A673 (cell line): ENCODE data around the gene ACSS2. TPM values are rescaled to one million over a fixed set of nuclear protein-coding genes. Genes with fewer than 3 reads are reported as not detected.

Experiments used
- BruUV-seq: library from RNA; stranded (reverse); fragments of 400-500 nt; replicated peaks from 2 replicates; lab custom pipeline; 2021; lab: Mats Ljungman, UMichigan
- CTCF ChIA-PET: fragments of 300-600 bp; sonication (Branson Sonifier 250); formaldehyde crosslinking; loops from one replicate; lab custom pipeline; 2022; ENCODE audit warnings: antibody characterized with exemption; lab: Charles Lee
- POLR2A ChIA-PET: fragments of 300-600 bp; sonication (Branson Sonifier 250); formaldehyde crosslinking; loops from one replicate; lab custom pipeline; 2022; ENCODE audit warnings: antibody characterized with exemption; ENCODE audit not compliant: low non-redundant PET; lab: Charles Lee
- DNase-seq: peaks from one replicate; pipeline ENCODE4 v3.0.0-alpha.2; 2015; ENCODE audit warnings: low spot score
- H3K27ac ChIP-seq: fragments of 200-600 bp; sonication (generic); 2 replicates; pipeline ENCODE4 v1.5.1; 2016; ENCODE audit warnings: mixed run types, low read depth, mild to moderate bottlenecking, mixed read lengths, antibody characterized with exemption, low read length; ENCODE audit not compliant: poor library complexity, severe bottlenecking
- H3K27me3 ChIP-seq: fragments of 200-600 bp; sonication (generic); replicated peaks from 2 replicates; pipeline ENCODE4 v1.6.1; 2017; ENCODE audit warnings: mixed run types, low read depth, mild to moderate bottlenecking, mixed read lengths, antibody characterized with exemption, low read length; ENCODE audit not compliant: insufficient read depth, poor library complexity
- H3K36me3 ChIP-seq: fragments of 200-600 bp; sonication (generic); 2 replicates; pipeline ENCODE4 v1.6.1; 2016; ENCODE audit warnings: mixed run types, mild to moderate bottlenecking, mixed read lengths, antibody characterized with exemption, low read length; ENCODE audit not compliant: insufficient read depth, poor library complexity, severe bottlenecking
- H3K4me1 ChIP-seq: fragments of 200-600 bp; sonication (generic); 2 replicates; pipeline ENCODE4 v1.6.1; 2017; ENCODE audit warnings: mixed run types, mild to moderate bottlenecking, mixed read lengths, antibody characterized with exemption, low read length; ENCODE audit not compliant: insufficient read depth, poor library complexity, severe bottlenecking
- H3K4me3 ChIP-seq: fragments of 200-600 bp; sonication (generic); 2 replicates; pipeline ENCODE4 v1.5.1; 2016; ENCODE audit warnings: low read depth, mixed run types, mild to moderate bottlenecking, mixed read lengths, low read length; ENCODE audit not compliant: poor library complexity, severe bottlenecking
- H3K9me3 ChIP-seq: fragments of 200-600 bp; sonication (generic); 2 replicates; pipeline ENCODE4 v1.6.1; 2016; ENCODE audit warnings: mixed run types, low read depth, mild to moderate bottlenecking, mixed read lengths, antibody characterized with exemption, low read length; ENCODE audit not compliant: poor library complexity, severe bottlenecking
- EZH2 ChIP-seq: fragments of 200-600 bp; sonication (generic); IDR thresholded peaks from 2 replicates; pipeline ENCODE4 v1.6.1; 2017; ENCODE audit warnings: borderline replicate concordance, low read depth, mild to moderate bottlenecking, mixed read lengths, antibody characterized with exemption, low read length; ENCODE audit not compliant: poor library complexity, severe bottlenecking
- intact Hi-C: fragments of 100-400 bp; cut with micrococcal nuclease; formaldehyde crosslinking; loops from one replicate; pipeline ENCODE4 v1.10.0; 2022; ENCODE audit not compliant: unreplicated experiment
- total RNA-seq: library from RNA; stranded (reverse); gene quantifications from 2 replicates; pipeline ENCODE4 v1.2.3, GENCODE V29; 2021
- TF ChIP-seq, protein P1 (sequence below): fragments of 300-800, 200-600 bp; sonication (generic); conservative IDR thresholded peaks from 2 replicates; pipeline ENCODE4 v1.5.1; 2017; ENCODE audit warnings: low read depth, mild to moderate bottlenecking, antibody characterized with exemption, low read length, moderate library complexity, mixed read lengths

ACSS2 gene
- total RNA-seq, 1 experiment from 2014 or later, result 28.7 TPM

DNA sequence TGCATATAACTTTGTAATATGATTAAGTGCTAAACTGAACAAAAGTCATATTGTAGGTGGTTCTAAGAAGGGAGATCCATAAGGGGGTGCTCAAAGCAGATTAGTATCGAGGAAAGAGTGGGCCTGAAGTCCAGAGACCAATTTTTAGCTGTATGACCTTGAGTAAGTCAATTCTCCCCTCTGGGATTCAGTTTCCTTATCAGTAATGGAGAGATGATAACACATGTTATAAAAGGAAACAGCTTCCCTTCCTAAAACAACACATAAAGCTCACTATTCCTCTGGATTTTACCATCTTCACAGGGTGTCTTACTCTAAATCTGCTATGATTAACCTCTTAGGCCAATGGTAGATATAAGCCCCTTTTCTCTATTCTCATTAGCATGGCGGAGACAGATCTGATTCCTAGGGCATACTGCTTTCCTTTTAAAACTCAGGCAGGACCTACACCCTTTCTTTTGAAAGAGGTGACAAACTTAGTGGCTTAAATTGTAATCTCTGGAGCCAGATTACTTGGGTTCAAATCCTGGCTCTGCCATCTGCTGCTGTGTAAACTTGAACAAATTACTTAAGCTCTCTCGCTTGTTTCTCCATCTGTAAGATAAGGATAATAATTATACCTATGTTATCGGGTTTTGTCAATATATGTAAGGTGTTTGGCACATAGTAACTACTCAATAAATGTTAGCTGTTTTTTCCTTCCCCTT is 39.5 kb downstream of the ACSS2 start:
- Histone ChIP-seq H3K9me3 (no peaks in the 10 kb centered on the region), H3K4me1 (no peaks in the 10 kb centered on the region), H3K27ac (no peak overlapping the region), H3K27me3 (no peaks in the 10 kb centered on the region), H3K4me3 (no peak overlapping the region), H3K36me3 (peaks cover 7% of the 10 kb centered on the region)
- intact Hi-C loops, result no loop called here
- CTCF ChIA-PET, result no interaction called here
- no TSS peak for BruUV-seq
- TF ChIP-seq, protein P1, sequence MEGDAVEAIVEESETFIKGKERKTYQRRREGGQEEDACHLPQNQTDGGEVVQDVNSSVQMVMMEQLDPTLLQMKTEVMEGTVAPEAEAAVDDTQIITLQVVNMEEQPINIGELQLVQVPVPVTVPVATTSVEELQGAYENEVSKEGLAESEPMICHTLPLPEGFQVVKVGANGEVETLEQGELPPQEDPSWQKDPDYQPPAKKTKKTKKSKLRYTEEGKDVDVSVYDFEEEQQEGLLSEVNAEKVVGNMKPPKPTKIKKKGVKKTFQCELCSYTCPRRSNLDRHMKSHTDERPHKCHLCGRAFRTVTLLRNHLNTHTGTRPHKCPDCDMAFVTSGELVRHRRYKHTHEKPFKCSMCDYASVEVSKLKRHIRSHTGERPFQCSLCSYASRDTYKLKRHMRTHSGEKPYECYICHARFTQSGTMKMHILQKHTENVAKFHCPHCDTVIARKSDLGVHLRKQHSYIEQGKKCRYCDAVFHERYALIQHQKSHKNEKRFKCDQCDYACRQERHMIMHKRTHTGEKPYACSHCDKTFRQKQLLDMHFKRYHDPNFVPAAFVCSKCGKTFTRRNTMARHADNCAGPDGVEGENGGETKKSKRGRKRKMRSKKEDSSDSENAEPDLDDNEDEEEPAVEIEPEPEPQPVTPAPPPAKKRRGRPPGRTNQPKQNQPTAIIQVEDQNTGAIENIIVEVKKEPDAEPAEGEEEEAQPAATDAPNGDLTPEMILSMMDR, result no peak
- TF ChIP-seq EZH2, result no peak
- POLR2A ChIA-PET, result no interaction called here
- DNase-seq, result no peak

DNA sequence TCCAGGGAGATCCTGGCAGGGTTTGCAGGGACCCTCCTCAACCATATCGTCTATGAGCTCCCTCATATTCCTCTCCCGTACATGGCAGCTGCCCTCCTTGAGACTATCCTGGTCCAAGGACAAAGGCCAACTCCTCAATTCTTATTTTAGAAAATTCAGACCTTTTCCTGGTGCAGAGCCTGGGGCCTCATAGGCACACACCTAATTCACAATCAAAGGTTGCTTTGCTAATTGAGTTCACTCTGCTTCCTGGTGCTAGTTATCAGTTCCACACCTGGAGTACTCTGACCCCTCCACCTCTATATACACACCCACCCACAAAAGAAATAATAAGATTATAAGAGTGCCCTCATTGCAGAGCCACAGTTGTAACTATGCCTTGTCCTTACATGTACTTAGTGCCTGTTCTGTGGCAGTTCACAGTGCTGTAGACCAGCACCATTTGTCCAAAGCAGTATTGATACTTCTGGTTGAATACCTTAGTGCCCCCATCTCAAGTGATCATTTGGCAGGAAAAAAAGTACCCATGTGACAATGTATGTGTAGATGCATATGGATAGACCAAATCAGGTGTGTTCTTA is 40.5 kb downstream of the ACSS2 start:
- H3K9me3 ChIP-seq, result no peaks in the 10 kb centered on the region
- H3K4me1 ChIP-seq, result no peaks in the 10 kb centered on the region
- ChIA-PET POLR2A (no interaction called here), CTCF (no interaction called here)
- no peak overlapping the region for H3K4me3 ChIP-seq
- BruUV-seq, result no TSS peak
- no peaks in the 10 kb centered on the region for H3K27me3 ChIP-seq
- TF ChIP-seq, protein P1, result no peak
- no peak for TF ChIP-seq EZH2
- intact Hi-C loops, result no loop called here
- no peak for DNase-seq
- no peak overlapping the region for H3K27ac ChIP-seq
- H3K36me3 ChIP-seq, result peaks cover 15% of the 10 kb centered on the region

- no peaks in the 10 kb centered on the region for H3K9me3 ChIP-seq
- H3K4me1 ChIP-seq, result no peaks in the 10 kb centered on the region
- DNase-seq, result no peak
- CTCF ChIA-PET, result no interaction called here
- H3K36me3 ChIP-seq, result peaks cover 42% of the 10 kb centered on the region
- H3K27me3 ChIP-seq, result no peaks in the 10 kb centered on the region
- no peak overlapping the region for H3K27ac ChIP-seq
- intact Hi-C loops, result no loop called here
- BruUV-seq, result no TSS peak
- no peak for TF ChIP-seq EZH2
- TF ChIP-seq, protein P1, result no peak
- POLR2A ChIA-PET, result no interaction called here
- H3K4me3 ChIP-seq, result no peak overlapping the region
Measured at GRCh38 chr20:34920055-34920454, 43.6 kb downstream of the ACSS2 start.
